Activated T-cell treated with anti-CD3 and anti-CD28 coated beads, Interleukin-2, amount 50 U/mL, for 1 hour (primary cell): ENCODE measurements around the gene RERE.
"Not testable (repeated sequence)": the region's sequence is repeated elsewhere in the genome, so short reads cannot be mapped to it uniquely, and the experiment has no call there.

Experiments
- DNase-seq: peaks from one replicate; pipeline ENCODE4 v3.0.0-alpha.2; 2020

RERE gene

GRCh38 chr1:8464377-8464776 lies 353.1 kb downstream of the RERE start:
- DNase-seq, result no peak

GRCh38 chr1:8463144-8463927 lies 354.1 kb downstream of the RERE start:
- DNase-seq, result no peak

GRCh38 chr1:8462371-8462892 lies 355.0 kb downstream of the RERE start:
- no peak for DNase-seq

- DNase-seq, result no peak
Measured at GRCh38 chr1:8461351-8462110, 355.9 kb downstream of the RERE start.

- DNase-seq, result no peak
Measured at GRCh38 chr1:8460784-8461183, 356.7 kb downstream of the RERE start.

- DNase-seq, result no peak
Measured at GRCh38 chr1:8460132-8460544, 357.3 kb downstream of the RERE start.

- DNase-seq, result no peak
Measured at GRCh38 chr1:8458607-8459006, 358.8 kb downstream of the RERE start.

GRCh38 chr1:8457760-8458381 lies 359.6 kb downstream of the RERE start:
- DNase-seq, result no peak

GRCh38 chr1:8456991-8457390 lies 360.4 kb downstream of the RERE start:
- DNase-seq, result no peak

- no peak for DNase-seq
Measured at GRCh38 chr1:8456308-8456912, 361.0 kb downstream of the RERE start.

- DNase-seq, result no peak
Measured at GRCh38 chr1:8455700-8456307, 361.6 kb downstream of the RERE start.

GRCh38 chr1:8450312-8450711 lies 367.1 kb downstream of the RERE start:
- DNase-seq, result no peak

GRCh38 chr1:8448911-8449661 lies 368.4 kb downstream of the RERE start:
- DNase-seq, result no peak

- DNase-seq, result not testable (repeated sequence)
Measured at GRCh38 chr1:8448505-8448904, 368.9 kb downstream of the RERE start.

- DNase-seq, result no peak
Measured at GRCh38 chr1:8447616-8448150, 369.8 kb downstream of the RERE start.

- not testable (repeated sequence) for DNase-seq
Measured at GRCh38 chr1:8446119-8446518, 371.3 kb downstream of the RERE start.

- DNase-seq, result no peak
Measured at GRCh38 chr1:8443558-8444194, 373.8 kb downstream of the RERE start.

GRCh38 chr1:8441426-8441825 lies 376.0 kb downstream of the RERE start:
- no peak for DNase-seq

GRCh38 chr1:8439015-8439702 lies 378.3 kb downstream of the RERE start:
- no peak for DNase-seq

- DNase-seq, result no peak
Measured at GRCh38 chr1:8438489-8438888, 379.0 kb downstream of the RERE start.

GRCh38 chr1:8437347-8437746 lies 380.1 kb downstream of the RERE start:
- DNase-seq, result no peak
